GM12874 (cell line): ENCODE data around the gene IGFBP3.
A peak's percentile ranks its signal among the peaks of the same experiment; 100 is the strongest.

Source experiments
- TF ChIP-seq, protein P1 (sequence below): IDR thresholded peaks from 2 replicates; pipeline ENCODE4 v1.5.1; 2011; ENCODE audit warnings: low read depth, mild to moderate bottlenecking, control low read depth, low read length, moderate library complexity; ENCODE audit not compliant: insufficient read depth

Gene IGFBP3

DNA sequence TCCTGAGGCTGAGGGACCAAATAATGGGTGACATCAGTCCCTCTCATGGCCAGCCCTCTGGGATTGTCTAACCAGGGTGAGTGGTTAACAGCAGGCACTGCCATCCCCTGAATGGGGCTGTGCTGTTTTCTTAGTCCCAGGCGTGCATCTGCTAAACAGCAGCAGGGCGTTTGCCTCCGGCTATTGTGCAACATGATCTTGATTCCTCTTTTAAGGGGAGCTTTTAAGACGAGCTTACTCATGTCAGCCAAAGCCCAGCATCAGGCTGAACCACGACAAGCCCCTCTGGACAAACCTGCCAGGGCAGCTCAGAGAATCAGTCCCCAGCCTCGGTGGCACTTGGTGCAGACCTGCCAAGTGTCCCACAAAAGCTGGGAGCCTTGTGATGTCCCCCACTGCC, 16.2 kb upstream of the IGFBP3 start:
- TF ChIP-seq, protein P1, sequence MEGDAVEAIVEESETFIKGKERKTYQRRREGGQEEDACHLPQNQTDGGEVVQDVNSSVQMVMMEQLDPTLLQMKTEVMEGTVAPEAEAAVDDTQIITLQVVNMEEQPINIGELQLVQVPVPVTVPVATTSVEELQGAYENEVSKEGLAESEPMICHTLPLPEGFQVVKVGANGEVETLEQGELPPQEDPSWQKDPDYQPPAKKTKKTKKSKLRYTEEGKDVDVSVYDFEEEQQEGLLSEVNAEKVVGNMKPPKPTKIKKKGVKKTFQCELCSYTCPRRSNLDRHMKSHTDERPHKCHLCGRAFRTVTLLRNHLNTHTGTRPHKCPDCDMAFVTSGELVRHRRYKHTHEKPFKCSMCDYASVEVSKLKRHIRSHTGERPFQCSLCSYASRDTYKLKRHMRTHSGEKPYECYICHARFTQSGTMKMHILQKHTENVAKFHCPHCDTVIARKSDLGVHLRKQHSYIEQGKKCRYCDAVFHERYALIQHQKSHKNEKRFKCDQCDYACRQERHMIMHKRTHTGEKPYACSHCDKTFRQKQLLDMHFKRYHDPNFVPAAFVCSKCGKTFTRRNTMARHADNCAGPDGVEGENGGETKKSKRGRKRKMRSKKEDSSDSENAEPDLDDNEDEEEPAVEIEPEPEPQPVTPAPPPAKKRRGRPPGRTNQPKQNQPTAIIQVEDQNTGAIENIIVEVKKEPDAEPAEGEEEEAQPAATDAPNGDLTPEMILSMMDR: no peak

- TF ChIP-seq, protein P1: no peak
Observed at GRCh38 chr7:45930967-45931366, 9.9 kb upstream of the IGFBP3 start.

GRCh38 chr7:45927721-45928120, 6.6 kb upstream of the IGFBP3 start:
- TF ChIP-seq, protein P1: no peak

GRCh38 chr7:45924283-45924682, 3.2 kb upstream of the IGFBP3 start:
- TF ChIP-seq, protein P1: no peak

DNA sequence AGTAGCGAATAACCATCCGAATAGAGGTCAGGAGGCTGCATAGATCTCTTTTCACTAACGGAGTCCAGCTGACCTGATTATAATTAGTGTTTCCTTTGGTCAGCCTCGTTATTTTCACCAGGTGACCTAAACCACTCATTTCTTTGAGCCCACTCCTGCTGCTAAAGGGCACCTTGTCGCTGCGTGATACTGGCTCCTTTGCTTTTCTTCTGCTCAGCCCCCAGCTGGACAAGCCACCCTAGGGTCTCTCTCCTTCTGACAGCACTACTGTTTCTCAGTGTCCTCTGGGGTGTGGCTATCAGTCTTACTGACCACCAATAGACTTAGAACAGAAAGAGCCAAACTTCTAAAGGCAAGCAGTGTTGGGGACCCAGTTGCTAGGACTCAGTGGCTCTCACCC, 2.7 kb upstream of the IGFBP3 start:
- TF ChIP-seq, protein P1: no peak

GRCh38 chr7:45923290-45923689, 2.2 kb upstream of the IGFBP3 start:
- TF ChIP-seq, protein P1: peak; percentile 82

DNA sequence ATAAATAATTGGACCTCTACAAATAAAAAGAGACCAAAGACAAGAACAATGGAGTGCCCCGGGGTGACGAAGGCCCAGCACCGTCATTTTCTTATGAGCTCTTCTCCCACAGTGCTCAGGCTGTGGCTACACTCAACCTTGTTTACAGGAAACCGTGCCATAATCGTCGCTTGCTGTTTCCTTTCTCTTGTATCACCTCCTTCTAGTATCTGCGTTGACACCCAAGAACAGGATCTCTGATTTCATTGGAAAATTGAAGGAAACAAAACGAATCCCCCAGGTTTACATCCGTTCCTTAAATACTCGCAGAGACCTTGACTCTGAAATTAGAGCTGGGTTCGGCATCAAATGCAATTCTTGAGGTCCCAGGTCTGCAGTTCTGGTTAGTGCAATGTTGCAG, 1.7 kb upstream of the IGFBP3 start:
- TF ChIP-seq, protein P1: no peak

GRCh38 chr7:45921699-45922519, 837 bp upstream of the IGFBP3 start:
- TF ChIP-seq, protein P1: peak; percentile 52
